Prostate gland (tissue), 2 donors: ENCODE data around the gene RYR2.

ENCODE experiments used
- CTCF ChIP-seq, 4 experiments: fragments of 200-600 bp in 2 of 4; fragments of 450-650 bp in 2 of 4; sonication (generic) in 2 of 4; IDR thresholded peaks; 1 replicate in 3 of 4; 2 replicates in 1 of 4; pipeline ENCODE4 v1.5.1; 2016 to 2019; ENCODE audit warnings: antibody characterized with exemption in 4 of 4, mild to moderate bottlenecking in 2 of 4, moderate library complexity in 2 of 4
- POLR2A ChIP-seq: fragments of 450-650 bp; IDR thresholded peaks from one replicate; pipeline ENCODE4 v1.6.1; 2016; ENCODE audit warnings: antibody characterized with exemption, mild to moderate bottlenecking
- POLR2AphosphoS5 ChIP-seq: sonication (generic); formaldehyde crosslinking; IDR thresholded peaks from one replicate; pipeline ENCODE4 v1.6.1; 2017; ENCODE audit warnings: antibody characterized with exemption

GRCh38 chr1:237867380-237867888 is 825.5 kb downstream of the RYR2 start:
- TF ChIP-seq POLR2AphosphoS5 = no peak
- no peak for TF ChIP-seq CTCF (IDR thresholded peaks at IDR 0.05)
- no peak for TF ChIP-seq POLR2A
